ENCODE results near the gene MACROD2.
"Not testable (repeated sequence)": the region's sequence is repeated elsewhere in the genome, so short reads cannot be mapped to it uniquely, and the experiment has no call there.

Gene MACROD2

GRCh38 chr20:14956026-14956425, 960.7 kb downstream of the MACROD2 start:
- DNase-seq (ENCODE audit: low read depth): no peak

DNA sequence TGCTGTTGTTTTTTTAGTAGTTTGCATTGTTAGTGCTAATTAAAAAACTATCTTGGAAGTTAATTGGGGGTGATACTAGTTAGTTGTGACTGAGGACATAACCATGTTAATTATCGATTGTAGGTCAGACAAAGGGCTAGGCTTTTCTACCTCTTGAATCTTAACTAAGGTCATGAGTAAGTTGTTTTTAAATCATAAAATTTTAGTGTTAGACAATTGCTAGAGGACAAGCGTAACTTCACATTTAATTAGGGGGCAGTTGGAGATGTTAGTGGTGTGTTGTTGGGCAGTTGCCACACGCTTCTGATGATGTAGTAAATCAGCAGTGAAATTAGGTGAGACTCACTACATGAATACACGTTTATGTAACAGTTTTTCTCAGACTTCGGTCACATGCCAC, 961.2 kb downstream of the MACROD2 start:
- no peak for DNase-seq (ENCODE audit: low read depth)

DNA sequence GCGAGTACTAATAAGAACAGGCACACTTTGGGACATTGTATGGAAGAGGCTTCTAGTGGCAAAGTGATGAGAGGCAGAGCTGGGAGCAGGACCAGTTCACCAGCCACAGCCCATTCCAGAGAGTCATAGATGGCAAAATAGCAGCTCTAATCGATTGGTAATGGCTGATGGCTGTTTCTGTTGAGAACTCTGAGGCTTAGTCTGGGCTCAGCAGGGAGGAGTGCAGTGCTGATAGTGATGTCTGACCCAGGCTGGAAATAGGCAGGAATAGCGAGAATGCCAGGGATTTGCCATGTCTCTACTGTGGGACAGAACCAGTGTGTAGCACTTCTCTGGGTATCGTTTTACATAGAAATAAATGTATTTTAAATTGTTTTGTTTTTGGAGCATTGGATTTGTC, 962.1 kb downstream of the MACROD2 start:
- DNase-seq (ENCODE audit: low read depth): no peak

DNA sequence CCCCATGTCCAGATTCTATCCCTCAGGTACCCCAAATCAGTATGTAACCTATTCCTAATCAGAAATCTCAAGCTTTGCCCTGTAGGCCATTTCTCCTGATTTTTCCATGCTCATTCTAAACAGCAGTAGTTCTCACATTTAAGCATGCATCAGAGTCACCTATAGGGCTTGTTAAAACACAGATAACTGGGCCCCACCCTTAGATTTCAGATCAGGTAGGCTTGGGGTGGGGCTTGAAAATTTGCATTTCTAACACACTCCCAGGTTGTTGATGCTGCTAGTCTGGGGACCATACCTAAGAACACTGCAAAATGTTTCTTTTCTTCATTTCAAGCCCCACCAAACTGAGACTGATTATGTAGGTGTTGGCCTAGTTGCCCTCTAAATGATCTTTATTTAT, 963.3 kb downstream of the MACROD2 start:
- DNase-seq (ENCODE audit: low read depth): no peak

- no peak for DNase-seq (ENCODE audit: low read depth)
These were observed 964.5 kb downstream of the MACROD2 start for GRCh38 chr20:14959506-14960475.

DNA sequence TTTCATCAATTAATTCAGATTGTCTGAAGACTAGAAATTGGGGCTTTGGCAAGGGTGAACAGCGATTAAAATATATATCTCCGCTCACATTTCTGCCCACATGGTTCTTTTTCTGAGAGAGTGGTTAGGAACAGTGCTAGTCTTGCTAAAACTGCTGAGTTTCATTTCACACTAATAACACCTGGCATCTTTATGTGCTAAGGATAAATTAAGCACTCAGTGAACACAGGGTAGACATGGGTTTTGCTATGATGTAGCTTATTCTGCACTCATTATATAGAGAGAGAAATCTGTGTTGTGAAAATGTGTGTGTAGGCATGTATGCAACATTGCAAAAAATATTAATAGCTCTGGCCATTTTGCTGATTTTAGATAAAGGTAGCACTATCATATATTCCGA, 965.5 kb downstream of the MACROD2 start:
- no peak for DNase-seq (ENCODE audit: low read depth)

DNA sequence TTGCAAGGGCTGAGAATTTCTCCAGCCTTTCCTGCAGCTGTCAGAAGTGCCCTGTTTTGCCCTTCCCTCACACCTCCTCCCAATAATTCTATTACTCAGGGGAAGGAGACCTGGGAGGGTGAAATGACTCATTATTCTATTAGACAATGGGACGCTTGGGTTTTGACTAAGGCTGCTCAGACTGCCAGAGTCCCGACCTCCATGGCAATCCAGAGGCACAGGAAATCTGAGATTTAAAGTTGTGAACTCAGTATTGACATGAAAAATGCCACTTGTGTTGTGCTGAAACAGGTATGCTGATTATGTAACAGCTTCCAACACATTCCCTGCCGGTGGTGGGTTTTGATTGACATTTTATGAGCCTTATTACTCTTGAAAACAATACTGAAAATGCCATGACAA, 967.9 kb downstream of the MACROD2 start:
- DNase-seq (ENCODE audit: low read depth): no peak

DNA sequence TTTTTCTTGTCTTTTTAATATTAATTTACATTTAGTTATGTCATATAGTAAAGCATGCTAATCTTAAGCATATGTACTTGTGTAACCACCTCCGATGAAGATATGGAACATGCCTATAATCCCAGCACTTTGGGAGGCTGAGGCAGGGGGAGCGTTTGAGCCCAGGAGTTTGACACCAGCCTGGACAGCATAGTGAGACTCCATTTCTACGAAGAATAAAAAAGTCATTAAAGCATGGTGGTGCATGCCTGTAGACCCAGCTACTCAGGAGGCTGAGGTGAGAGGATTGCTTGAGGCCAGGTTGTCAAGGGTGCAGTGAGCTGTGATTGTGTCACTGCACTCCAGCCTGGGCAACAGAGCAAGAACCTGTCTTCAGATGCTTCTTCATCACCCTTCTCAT, 970.9 kb downstream of the MACROD2 start:
- DNase-seq (ENCODE audit: low read depth): no peak

DNA sequence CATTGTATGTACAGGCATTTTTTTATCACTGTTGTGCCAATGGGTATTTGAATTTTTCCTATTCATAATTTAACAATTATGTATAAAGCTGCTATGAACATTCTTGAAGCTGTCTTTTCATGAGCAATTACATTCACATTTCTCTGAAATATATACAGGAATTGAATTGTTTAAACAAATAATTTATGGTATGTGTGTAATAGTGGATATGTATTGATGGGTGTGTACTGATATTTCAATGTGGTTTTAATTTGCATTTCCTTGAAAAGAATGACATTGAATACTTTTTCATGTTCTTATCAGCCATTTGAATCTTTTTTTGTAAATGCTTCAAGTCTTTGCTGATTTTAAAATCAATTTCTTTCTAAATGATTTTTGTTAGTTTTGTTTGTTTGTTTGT, 971.5 kb downstream of the MACROD2 start:
- no peak for DNase-seq (ENCODE audit: low read depth)

DNA sequence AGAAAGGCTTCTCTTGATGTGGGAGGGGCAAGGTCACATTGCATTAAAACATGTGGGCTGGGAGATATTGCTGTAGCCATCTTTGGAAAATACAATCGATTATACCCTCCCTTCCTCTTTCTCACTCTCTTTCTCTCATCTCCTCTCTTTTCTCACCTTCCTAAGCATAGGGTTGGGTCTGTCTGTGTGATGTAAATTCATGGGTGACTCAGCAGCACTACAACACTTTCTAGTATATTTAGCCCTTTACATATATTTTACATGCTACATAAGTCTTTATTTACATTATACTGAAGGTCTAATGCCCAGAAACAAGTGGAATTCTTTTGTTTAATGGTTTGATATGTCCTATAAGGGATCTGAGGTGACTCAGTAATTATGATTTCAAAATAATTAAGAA, 976.9 kb downstream of the MACROD2 start:
- no peak for DNase-seq (ENCODE audit: low read depth)

- DNase-seq (ENCODE audit: low read depth): no peak
These were observed 977.4 kb downstream of the MACROD2 start for GRCh38 chr20:14972690-14973089.

DNA sequence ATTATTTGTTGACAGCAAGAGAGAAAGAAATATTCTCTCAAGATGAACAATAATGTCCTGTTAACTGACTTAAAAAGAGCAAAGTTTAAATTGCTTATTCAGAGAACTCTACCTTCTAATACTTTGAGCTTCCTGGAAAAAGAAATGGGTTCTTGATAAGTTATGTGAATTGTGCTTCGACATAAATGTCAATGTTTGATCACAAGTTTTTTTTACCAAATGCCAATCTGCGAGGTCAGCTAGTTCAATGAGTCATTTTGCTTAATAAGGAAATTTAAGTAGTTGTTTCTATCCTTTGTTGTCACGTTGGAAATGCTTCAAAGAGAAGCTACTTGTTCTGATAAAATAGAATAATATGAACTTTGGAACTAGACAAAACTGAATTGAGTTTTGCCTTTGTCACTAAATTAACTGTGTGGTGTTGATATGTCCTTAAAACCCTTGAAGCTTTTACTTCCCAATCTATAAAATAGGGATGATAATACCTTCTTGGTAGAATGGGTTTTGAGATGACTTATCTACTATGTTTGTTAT, 984.2 kb downstream of the MACROD2 start:
- DNase-seq (ENCODE audit: low read depth): no peak

GRCh38 chr20:14981486-14981885, 986.2 kb downstream of the MACROD2 start:
- not testable (repeated sequence) for DNase-seq (ENCODE audit: low read depth)

GRCh38 chr20:14982324-14982723, 987.0 kb downstream of the MACROD2 start:
- DNase-seq (ENCODE audit: low read depth): not testable (repeated sequence)

DNA sequence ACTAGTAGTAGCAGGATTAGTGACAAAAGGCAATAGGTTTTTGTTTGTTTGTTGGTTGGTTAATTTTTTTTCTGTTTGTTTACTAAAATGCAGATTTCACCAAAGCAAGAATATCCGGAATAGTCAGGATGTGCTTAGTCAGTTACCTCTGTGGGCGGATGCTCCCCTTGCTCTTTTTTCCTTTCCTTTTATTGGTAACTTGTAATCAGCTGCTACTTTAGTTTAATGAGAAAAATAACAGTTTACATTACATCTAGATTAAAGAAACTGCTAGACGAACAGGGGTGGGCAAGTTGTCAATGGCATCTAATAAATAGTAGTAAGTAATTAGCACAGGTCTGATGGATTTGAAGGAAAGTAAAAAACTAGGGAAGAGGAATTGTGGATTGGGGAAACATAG, 989.0 kb downstream of the MACROD2 start:
- no peak for DNase-seq (ENCODE audit: low read depth)

- DNase-seq (ENCODE audit: low read depth): no peak
These were observed 989.7 kb downstream of the MACROD2 start for GRCh38 chr20:14984768-14985622.

GRCh38 chr20:14986026-14986655, 990.8 kb downstream of the MACROD2 start:
- DNase-seq (ENCODE audit: low read depth): no peak

- no peak for DNase-seq (ENCODE audit: low read depth)
These were observed 991.3 kb downstream of the MACROD2 start for GRCh38 chr20:14986656-14987055.

GRCh38 chr20:14989535-14990290, 994.4 kb downstream of the MACROD2 start:
- DNase-seq (ENCODE audit: low read depth): no peak

GRCh38 chr20:14991023-14991422, 995.7 kb downstream of the MACROD2 start:
- no peak for DNase-seq (ENCODE audit: low read depth)

GRCh38 chr20:14992153-14992552, 996.8 kb downstream of the MACROD2 start:
- no peak for DNase-seq (ENCODE audit: low read depth)
